GM19193 (cell line): ENCODE measurements around the gene SCYGR1.

ENCODE experiments used
- POLR2A ChIP-seq: IDR thresholded peaks from 4 replicates; pipeline ENCODE4 v1.6.1; 2011; ENCODE audit not compliant: insufficient read depth, insufficient read length; ENCODE audit errors: extremely low read depth

SCYGR1 gene

DNA sequence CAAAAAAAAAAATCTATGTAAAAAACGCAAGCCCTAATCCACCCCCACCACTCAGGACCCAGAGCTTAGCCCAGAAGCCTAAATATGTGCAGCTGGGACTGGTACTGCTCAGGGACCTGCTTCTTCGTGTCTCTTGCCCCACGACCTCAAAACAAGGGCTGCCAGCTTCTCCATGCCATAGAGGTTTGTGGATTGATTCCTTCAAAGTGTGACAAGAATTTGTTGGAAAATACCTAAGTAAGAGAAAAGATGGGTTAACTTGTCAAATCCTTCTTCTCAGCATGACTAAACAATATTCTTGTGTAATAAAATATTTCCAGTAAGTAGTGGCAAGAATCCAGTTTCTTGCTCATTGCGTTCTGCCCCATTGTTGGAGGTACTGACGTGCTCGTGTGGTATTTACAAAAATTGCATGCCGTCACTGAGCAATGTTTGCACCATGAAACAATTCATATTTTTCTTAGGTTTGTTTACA lies 825 bp upstream of the SCYGR1 start:
- no peak for TF ChIP-seq POLR2A

DNA sequence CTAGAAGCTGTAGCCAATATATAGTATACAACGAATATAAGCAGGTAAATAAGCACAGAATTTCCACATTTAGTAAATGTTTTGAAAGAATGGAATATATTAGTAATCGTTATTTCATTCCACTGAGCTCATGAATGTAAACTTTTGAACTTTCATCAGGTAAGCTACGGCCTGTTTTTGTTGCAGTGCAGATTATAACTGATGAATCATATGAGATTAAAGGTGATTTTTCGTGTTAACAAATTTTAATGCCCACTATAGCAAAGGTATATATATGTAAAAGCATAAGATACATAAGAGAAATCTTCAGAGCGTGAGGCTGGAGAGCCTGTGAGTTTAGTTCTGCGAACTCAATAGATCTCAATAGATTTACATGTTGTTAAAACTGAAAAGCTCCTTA lies 1.1 kb downstream of the SCYGR1 start:
- no peak for TF ChIP-seq POLR2A

DNA sequence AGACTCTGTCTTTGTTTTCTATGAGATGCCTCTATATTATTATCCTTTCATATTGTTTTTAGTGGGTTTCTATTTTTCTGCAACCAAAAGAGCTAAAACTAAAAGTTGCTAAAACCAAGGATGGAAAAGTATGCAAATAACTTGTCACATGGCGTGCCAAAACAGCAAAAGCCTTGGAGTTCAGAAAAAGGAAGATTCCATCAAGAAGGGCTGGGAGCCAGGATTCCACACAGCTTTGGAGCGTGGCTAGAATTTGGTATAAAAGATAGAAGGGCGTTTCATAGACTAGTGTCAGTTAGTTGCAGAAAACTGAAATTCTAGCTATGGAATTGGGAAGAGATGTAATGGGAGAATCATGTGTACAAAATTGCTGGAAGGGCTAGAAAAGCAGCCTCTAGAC lies 4.1 kb downstream of the SCYGR1 start:
- no peak for TF ChIP-seq POLR2A

DNA sequence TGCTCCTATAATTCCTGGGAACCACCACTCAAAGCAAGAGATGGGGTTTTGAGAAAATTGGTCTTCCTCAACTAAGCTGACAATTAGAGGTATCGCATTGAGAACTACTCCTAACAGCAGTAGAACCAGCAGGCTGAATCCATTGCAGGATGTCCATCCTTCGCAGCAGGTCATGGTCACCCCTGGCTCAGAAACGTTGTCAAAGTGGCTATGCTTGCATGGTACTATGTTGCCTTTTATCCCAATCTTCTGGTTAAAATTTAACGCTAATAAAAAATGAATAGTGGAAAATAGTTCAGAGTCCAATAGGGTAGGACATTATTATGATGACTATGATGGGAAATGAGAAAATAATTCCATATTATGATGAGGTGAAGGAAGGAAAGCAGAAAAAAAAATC lies 8.7 kb downstream of the SCYGR1 start, which contains the start of gene TM4SF20:
Gene TM4SF20 (minus strand): TSS at position 212 of the 400 bp plus-strand sequence. CDS start 38 bp downstream, at position 174.
- TF ChIP-seq POLR2A: no peak

DNA sequence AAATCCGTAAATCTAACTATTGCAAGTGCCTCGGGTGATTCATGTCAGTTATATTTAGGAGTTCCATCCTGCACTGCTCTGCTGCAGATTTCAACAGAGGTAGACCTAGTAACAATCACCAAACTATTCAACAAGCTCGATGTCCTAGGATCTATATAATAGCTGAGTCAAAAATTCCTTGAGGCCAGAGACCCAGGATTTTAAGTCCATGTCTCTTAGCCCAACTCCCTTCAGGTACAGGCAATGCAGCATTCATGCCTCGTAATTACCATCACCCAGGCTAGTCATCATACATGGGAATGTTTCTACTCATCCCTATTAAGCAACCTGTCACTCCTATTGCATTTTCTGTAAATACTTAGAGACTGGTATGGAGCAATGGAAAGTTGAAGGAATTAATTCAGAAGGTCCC lies 9.4 kb downstream of the SCYGR1 start:
- TF ChIP-seq POLR2A: no peak

DNA sequence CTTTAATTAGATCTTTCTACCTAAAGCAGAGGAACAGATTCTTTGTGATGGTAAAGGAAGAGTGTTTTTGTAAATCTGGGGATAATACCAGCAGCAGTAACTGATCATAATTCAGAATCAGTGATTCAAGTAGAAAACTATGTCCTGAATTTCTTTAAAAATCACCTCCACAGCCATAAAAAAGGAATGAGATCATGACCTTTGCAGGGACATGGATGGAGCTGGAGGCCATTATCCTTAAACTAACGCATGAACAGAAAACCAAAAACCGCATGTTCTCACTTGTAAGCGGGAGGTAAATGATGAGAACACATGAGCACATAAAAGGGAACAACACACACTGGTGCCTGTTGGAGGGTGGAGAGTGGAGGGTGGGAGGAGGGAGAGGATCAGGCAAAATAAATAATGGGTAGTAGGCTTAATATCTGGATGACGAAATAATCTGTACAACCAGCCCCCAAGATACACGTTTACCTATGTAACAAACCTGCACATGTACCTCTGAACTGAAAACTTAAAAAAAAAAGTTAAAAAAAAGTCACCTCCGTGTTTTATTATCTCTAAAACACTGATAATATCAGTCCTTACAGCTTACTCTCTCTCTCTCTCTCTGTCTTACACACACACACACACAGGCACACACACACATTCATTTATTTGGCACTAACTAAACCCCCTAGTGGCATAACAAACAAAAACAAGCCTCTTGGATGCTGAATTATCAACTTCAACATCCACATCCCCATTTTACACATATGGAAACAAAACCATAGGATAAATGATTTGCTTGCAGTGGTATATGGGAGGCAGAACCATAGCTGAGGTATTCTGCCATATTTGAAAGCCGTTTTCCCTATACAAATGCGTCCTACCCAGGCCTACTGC lies 10.0 kb downstream of the SCYGR1 start:
- TF ChIP-seq POLR2A: no peak

DNA sequence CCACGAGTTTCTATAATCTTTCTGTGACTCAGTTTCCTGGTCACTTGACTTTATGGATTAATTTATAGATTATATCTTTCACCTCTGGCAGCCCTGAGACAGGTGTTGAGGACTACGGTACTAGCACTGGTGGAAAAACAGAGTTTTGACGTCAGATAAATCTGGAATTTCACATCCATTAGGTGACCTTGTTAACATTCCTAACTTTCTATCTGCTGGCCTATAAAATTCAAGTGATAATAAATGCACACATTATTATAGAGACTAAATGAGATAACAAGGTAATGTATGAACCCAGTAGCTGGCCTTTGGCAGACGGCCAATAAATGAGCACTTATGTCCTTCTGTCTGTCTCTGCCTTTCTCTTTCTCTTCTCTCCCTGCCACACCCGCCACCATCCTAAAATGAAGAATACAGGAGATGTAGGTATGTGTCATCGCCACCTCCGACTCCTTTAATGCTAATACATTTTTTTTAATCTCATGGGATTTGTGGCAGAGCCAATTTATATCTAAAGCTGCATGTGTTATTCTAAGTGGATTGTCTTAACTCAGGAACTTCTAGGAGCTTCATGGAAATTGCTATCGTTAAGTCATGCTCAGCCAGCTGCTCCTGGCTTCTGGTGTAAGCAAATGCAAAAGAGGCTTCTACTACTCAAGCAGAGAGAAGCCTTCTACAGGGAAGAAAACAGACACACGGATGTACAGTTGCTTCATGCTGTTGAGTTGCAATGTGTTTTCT lies 10.9 kb downstream of the SCYGR1 start:
- TF ChIP-seq POLR2A: no peak

DNA sequence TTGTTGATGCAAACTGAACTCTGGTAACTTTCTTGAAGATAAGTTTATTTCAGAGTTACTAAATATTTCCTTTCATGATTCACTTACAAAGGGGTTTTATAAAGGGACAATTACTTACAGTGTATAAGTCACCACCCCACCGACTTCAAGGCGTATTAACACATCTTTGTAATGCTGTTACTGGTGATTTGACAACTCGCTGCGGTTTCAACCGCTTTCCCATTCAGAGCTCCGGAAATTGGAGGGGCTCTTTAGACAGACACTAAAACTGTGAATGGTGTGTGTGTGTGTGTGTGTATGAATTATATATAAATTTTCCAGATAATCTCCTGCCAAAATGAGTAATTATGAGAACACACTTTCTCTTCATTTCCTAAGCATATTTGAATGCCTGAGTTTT lies 13.6 kb downstream of the SCYGR1 start:
- no peak for TF ChIP-seq POLR2A

DNA sequence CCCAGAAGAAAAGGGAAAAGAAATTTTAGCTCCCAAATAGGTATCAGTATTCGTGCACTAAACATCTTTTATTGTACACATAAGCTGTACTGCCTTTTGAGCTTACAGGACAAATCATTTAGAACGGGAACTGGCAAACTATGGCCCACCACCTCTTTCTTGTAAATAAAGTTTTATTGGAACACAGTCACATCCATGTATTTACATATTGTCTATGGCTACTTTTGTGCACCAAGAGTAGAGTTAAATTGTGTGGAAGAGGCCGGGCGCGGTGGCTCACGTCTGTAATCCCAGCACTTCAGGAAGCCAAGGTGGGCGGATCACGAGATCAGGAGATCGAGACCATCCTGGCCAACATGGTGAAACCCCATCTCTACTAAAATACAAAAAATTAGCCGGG lies 14.4 kb downstream of the SCYGR1 start:
- no peak for TF ChIP-seq POLR2A

DNA sequence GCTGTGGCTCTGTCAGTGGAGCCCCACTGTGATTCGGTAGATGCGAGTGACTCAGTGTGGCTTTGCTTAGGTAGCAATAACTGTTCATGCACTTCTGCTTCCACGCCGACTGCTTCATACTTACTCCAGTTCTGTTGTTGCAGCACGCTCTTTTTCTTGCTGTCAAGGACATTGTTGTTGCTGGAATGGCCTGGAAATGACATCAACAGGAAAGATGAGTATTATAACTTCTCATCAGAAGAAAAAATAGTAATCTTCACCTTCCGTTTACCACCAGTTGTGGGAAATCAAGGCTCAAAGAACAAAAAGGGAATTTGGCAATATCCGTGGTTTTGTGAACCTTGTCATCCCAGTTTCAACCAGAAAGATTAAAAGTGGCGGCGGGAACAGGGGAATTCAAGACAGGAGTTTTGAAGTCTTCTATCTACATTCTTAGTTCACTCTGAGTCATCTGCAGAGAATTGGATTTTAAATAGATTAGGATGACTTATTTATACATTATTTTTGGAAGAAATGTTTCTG lies 16.9 kb downstream of the SCYGR1 start:
- TF ChIP-seq POLR2A: no peak

DNA sequence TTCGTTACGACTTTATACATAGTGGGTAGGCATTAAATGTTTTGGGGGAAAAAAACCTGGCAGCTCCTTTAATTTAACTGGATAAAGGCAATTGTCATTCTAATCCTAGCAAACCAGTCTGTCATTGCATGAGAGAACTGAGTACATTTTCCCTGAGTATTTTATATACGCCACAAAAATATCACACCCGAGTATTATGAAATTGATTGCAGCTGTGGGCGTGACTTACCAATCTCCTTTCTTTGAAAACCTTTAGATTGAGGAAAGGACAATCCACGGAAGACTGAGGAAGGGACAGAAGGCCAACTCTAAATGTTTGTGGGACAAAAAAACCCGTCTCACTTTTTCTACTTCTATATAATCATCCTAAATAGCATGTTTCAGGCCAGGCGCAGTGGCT lies 17.7 kb downstream of the SCYGR1 start:
- no peak for TF ChIP-seq POLR2A

DNA sequence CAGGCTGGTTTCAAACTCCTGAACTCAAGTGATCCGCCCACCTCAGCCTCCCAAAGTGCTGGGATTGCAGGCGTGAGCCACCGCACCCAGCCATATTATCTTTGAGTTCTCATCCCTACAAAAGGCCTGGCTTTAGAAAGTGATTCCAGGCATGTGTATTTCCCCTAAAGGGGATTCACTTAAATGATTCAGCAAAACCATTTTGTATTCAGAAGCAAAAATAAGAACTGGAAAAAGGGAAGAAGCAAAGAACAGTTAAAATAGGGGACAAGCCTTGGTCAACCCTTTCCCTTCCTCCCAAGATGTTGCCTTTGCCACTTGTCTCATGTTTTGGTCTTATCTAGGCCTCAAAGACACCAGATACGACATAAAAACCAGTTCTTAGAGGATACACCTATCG lies 19.2 kb downstream of the SCYGR1 start:
- TF ChIP-seq POLR2A: no peak

DNA sequence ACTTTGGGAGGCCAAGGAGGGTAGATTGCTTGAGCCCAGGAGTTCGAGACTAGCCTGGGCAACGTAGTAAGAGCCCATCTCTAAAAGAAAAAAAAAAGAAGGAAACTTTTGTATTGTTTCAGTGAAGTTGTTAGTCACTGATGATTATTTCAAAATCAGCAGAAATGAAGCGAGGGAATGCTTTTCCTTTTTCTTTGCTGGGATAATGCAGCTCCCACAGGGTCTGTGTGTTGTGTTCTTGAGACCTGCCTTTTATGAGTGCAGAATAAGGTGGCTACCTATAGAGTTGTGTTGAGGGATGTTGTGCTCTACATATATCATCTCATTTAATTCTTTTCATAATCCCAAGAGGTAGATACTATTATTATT lies 20.3 kb downstream of the SCYGR1 start:
- TF ChIP-seq POLR2A: no peak

DNA sequence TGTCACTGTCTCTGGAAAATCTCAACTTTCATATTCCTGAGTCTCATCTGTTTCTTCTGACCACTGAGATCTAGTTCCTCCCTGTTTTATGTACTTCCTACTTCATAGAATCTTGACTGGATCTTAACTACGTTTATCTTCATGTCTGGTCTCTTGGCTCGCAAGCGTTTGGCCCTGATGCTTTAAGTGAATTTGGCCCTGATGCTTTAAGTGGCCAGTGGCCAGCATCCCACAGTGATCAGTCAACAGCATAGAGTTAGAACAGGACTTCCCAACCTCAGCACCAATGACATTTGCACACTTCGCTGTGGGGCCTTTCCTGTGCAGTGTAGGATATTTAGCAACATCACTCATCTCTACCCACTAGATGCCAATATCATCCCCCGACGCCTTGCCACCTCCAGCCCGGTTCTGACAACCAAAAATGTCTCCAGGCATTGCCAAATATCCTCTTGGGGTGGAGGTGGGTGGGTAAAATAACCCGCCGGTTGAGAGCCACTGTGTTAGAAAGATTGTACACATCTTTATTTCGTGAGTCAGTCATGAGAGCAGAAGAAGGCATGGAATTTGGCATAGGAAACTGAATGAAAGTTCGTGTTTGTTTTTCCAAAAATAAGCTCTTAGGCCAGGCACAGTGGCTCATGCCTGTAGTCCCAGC lies 20.9 kb downstream of the SCYGR1 start:
- TF ChIP-seq POLR2A: no peak

DNA sequence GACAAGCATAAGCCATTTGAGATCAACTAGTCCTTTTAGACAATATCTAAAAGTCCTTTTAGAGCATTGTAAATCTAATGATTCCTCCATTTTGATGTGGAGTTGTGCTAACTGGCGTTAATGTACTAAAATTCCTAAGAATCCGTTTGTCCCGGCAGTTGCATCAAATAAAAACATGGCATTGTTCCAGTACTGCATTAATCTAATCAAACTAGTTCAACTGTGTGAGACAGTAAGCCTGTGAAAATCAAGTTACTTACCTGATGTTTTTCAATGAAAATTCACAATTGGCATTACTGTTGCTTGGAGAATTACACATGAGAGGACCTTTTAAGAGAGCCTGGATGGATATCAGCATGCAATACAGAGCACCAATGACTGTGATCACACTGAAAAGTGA lies 21.9 kb downstream of the SCYGR1 start:
- no peak for TF ChIP-seq POLR2A
